Uterus (tissue), 2 donors: ENCODE measurements around the gene RHEX.

Experiments
- POLR2A ChIP-seq, 2 donors: fragments of 450-650 bp; IDR thresholded peaks; one replicate each; pipeline ENCODE4 v1.6.1; 2016; ENCODE audit warnings: antibody characterized with exemption in 2 of 2, mild to moderate bottlenecking in 1 of 2, moderate library complexity in 1 of 2
- TF ChIP-seq, protein P1 (sequence below), 4 experiments: fragments of 200-600 bp in 2 of 4; fragments of 450-650 bp in 2 of 4; sonication (generic) in 2 of 4; IDR thresholded peaks; one replicate each; pipeline ENCODE4 v1.5.1; 2016 to 2019; ENCODE audit warnings: antibody characterized with exemption in 4 of 4, mild to moderate bottlenecking in 2 of 4, moderate library complexity in 1 of 4

DNA sequence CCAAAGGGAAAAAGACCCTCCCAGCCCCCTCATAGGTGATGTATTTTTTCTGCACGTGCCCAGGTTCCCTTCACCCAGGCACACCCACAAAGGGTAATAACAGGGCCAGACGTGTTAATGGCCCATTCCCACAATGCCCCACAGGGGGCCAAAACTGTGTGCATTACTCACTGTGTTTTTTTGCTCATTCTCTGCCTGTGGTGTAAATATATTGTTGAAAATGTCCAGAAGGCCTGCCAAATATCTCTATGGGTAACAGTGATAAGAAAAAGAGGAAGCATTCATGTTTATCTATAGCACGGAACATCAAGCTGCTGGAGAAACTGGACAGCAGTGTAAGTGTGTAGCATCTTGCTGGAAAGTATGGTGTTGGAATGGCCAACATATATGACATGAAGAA lies 21.9 kb downstream of the RHEX start:
- TF ChIP-seq, protein P1, sequence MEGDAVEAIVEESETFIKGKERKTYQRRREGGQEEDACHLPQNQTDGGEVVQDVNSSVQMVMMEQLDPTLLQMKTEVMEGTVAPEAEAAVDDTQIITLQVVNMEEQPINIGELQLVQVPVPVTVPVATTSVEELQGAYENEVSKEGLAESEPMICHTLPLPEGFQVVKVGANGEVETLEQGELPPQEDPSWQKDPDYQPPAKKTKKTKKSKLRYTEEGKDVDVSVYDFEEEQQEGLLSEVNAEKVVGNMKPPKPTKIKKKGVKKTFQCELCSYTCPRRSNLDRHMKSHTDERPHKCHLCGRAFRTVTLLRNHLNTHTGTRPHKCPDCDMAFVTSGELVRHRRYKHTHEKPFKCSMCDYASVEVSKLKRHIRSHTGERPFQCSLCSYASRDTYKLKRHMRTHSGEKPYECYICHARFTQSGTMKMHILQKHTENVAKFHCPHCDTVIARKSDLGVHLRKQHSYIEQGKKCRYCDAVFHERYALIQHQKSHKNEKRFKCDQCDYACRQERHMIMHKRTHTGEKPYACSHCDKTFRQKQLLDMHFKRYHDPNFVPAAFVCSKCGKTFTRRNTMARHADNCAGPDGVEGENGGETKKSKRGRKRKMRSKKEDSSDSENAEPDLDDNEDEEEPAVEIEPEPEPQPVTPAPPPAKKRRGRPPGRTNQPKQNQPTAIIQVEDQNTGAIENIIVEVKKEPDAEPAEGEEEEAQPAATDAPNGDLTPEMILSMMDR (IDR thresholded peaks at IDR 0.05), result no peak
- TF ChIP-seq POLR2A (IDR thresholded peaks at IDR 0.05), result no peak
